Mucosa of descending colon (tissue), 3 donors: Measurements from ENCODE around the gene THAP4. TPM values are rescaled to one million over a fixed set of nuclear protein-coding genes. Genes with fewer than 3 reads are reported as not detected.

Experiments used
- ATAC-seq: fragments of 200-7000 bp; cut with Tn5 transposase; one replicate; pipeline ENCODE4 v1.9.1; 2020; ENCODE audit warnings: mild to moderate bottlenecking, moderate library complexity
- DNase-seq, 3 donors: peaks; one replicate each; pipeline ENCODE4 v3.0.0-alpha.2; 2020
- H3K36me3 ChIP-seq: fragments of 200-600 bp; one replicate; pipeline ENCODE4 v1.8.0; 2021; ENCODE audit warnings: low read depth, mild to moderate bottlenecking
- H3K4me1 ChIP-seq: fragments of 200-600 bp; one replicate; pipeline ENCODE4 v1.8.0; 2021; ENCODE audit warnings: low read depth, mild to moderate bottlenecking
- H3K4me3 ChIP-seq: fragments of 200-600 bp; one replicate; pipeline ENCODE4 v1.8.0; 2021; ENCODE audit warnings: mild to moderate bottlenecking
- H3K9me3 ChIP-seq: fragments of 200-600 bp; one replicate; pipeline ENCODE4 v1.8.0; 2021; ENCODE audit warnings: mild to moderate bottlenecking
- CTCF ChIP-seq: fragments of 200-600 bp; IDR thresholded peaks from one replicate; pipeline ENCODE4 v1.8.0; 2022; ENCODE audit warnings: antibody characterized with exemption, mild to moderate bottlenecking
- intact Hi-C, 2 donors: fragments of 100-400 bp; cut with DNase I in 1 of 2; cut with micrococcal nuclease in 1 of 2; formaldehyde crosslinking; loops; one replicate each; pipeline versions ENCODE4 v1.11.0 to v1.11.1; 2022; cut with DNase I, micrococcal nuclease
- long read RNA-seq, 2 donors: library from polyadenylated mRNA; unstranded; transcript quantifications; one replicate each; pipeline ENCODE4 v2.0.0, GENCODE V29; 2019 to 2021
- total RNA-seq, 3 donors: library from RNA; stranded (reverse); fragmentation: NEBNext Ultra II Directional in 2 of 3; extraction: Animal tissue kit (Norgen Biotek cat#: 25700) in 2 of 3; gene quantifications; one replicate each; pipeline versions ENCODE4 v1.2.1 to v1.2.4, GENCODE V29; 2021 to 2023
- donor health status: DM: no; HTN: no; CAD: no; lungs with moderate emphysema.
- donor health status: DM: no; HTN: no; CAD: no.
- donor health status: DM: no; HTN: yes; CAD: no.

The THAP4 gene
- total RNA-seq: 10 to 100 TPM; 67.3 to 86.2 (median 68.8) TPM
- long read RNA-seq, donor 1, transcript THAP4-204 (6 exons, 2,367 nt): major isoform, 80 of 100 reads
- long read RNA-seq, donor 1, partial matches to known transcripts: 13 of 100 reads
- long read RNA-seq, donor 1, other reads (novel, unspliced or antisense): 5 of 100 reads
- long read RNA-seq, donor 2, transcript THAP4-204 (6 exons, 2,367 nt): major isoform, 22 of 50 reads
- long read RNA-seq, donor 2, transcript THAP4-202 (5 exons, 785 nt): minor isoform, 12 of 50 reads
- long read RNA-seq, donor 2, partial matches to known transcripts: 8 of 50 reads
- long read RNA-seq, donor 2, other reads (novel, unspliced or antisense): 7 of 50 reads

- intact Hi-C loops: no loop called here
- DNase-seq (peak; percentile 88 to 92 (median 91)), ATAC-seq (peak; percentile 92)
- peaks cover 9% of the 10 kb centered on the region for H3K36me3 ChIP-seq
- no peak for TF ChIP-seq CTCF
- H3K4me3 ChIP-seq: peak within 1 kb of the TSS; percentile 94
- peaks cover 36% of the 10 kb centered on the region for H3K4me1 ChIP-seq
- H3K9me3 ChIP-seq: no peaks in the 10 kb centered on the region
These were observed at the start of gene THAP4, which contains the start of gene ATG4B for GRCh38 chr2:241637018-241637794. Gene THAP4 (minus strand): TSS chr2:241637158. CDS start chr2:241637017, 141 bp downstream. Gene ATG4B (plus strand): TSS chr2:241637693. CDS start chr2:241637715, 22 bp downstream.

GRCh38 chr2:241686324-241686649 lies 49.3 kb upstream of the THAP4 start:
- H3K9me3 ChIP-seq: no peaks in the 10 kb centered on the region
- peaks cover 28% of the 10 kb centered on the region for H3K4me1 ChIP-seq
- H3K36me3 ChIP-seq: peaks cover 3% of the 10 kb centered on the region
- ATAC-seq: peak; percentile 9
- TF ChIP-seq CTCF: no peak
- peak overlapping the region; percentile 83 for H3K4me3 ChIP-seq
- peak in 1 of 3 donors; percentile 15 for DNase-seq
- intact Hi-C loops: no loop called here

- intact Hi-C loops: no loop called here
These were observed 44.1 kb upstream of the THAP4 start for GRCh38 chr2:241680827-241681599.

GRCh38 chr2:241680044-241680443 lies 43.1 kb upstream of the THAP4 start:
- no peak for TF ChIP-seq CTCF
- Histone ChIP-seq H3K36me3 (no peaks in the 10 kb centered on the region), H3K9me3 (no peaks in the 10 kb centered on the region), H3K4me3 (no peak overlapping the region), H3K4me1 (no peaks in the 10 kb centered on the region)
- intact Hi-C loops: no loop called here
- ATAC-seq (no peak), DNase-seq (no peak)

More at GRCh38 chr2:241680827-241681599, 44.1 kb upstream of the THAP4 start:
- Histone ChIP-seq H3K9me3 (no peaks in the 10 kb centered on the region), H3K4me3 (no peak overlapping the region), H3K36me3 (no peaks in the 10 kb centered on the region), H3K4me1 (peaks cover 6% of the 10 kb centered on the region)
- DNase-seq (no peak), ATAC-seq (peak; percentile 47)
- no peak for TF ChIP-seq CTCF

GRCh38 chr2:241678784-241679540 lies 42.0 kb upstream of the THAP4 start:
- no peak for TF ChIP-seq CTCF
- DNase-seq: no peak
- Histone ChIP-seq H3K4me1 (no peaks in the 10 kb centered on the region), H3K36me3 (no peaks in the 10 kb centered on the region), H3K9me3 (no peaks in the 10 kb centered on the region), H3K4me3 (no peak overlapping the region)
- intact Hi-C loops: no loop called here
- no peak for ATAC-seq
